KOPT-K1 (cell line): ENCODE measurements around the gene LCLAT1.
A peak's percentile ranks its signal among the peaks of the same experiment; 100 is the strongest.
"Not testable (repeated sequence)": the region's sequence is repeated elsewhere in the genome, so short reads cannot be mapped to it uniquely, and the experiment has no call there.

ENCODE experiments used
- H3K27ac ChIP-seq: fragments of 200-600 bp; sonication (generic); 2 replicates; pipeline ENCODE4 v1.5.1; 2016; ENCODE audit warnings: antibody characterized with exemption, mild to moderate bottlenecking, low read depth, low read length; ENCODE audit not compliant: poor library complexity, severe bottlenecking
- H3K36me3 ChIP-seq: fragments of 200-600 bp; sonication (generic); 2 replicates; pipeline ENCODE4 v1.5.1; 2017; ENCODE audit warnings: antibody characterized with exemption, mild to moderate bottlenecking, low read length, moderate library complexity; ENCODE audit not compliant: insufficient read depth
- H3K9me3 ChIP-seq: fragments of 200-600 bp; sonication (generic); 2 replicates; pipeline ENCODE4 v1.5.1; 2017; ENCODE audit warnings: antibody characterized with exemption, low read length, mild to moderate bottlenecking; ENCODE audit not compliant: insufficient read depth, poor library complexity, severe bottlenecking

LCLAT1 gene

GRCh38 chr2:30583204-30583749 is 136.2 kb downstream of the LCLAT1 start:
- Histone ChIP-seq H3K9me3 (no peaks in the 10 kb centered on the region), H3K27ac (no peak overlapping the region), H3K36me3 (no peaks in the 10 kb centered on the region)

DNA sequence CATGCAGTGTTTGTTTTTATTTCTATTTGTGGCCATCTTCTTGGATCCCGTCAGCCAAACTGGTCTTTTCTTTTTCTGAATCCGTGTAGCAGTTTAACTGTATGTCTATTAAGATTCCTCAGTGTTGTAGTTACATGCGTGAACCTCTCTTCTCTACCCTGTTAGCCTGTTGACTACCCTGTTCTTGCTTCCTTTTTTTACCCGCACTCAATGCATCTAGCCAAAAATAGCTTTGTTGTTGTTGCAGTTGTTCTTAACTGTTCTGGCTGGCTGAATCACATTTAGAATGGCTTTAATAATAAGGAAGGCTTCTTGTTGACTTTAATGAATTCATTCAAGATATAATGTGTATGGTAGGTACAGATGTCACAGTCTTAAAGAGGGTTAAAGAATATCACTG is 137.1 kb downstream of the LCLAT1 start:
- H3K9me3 ChIP-seq, result no peaks in the 10 kb centered on the region
- no peaks in the 10 kb centered on the region for H3K36me3 ChIP-seq
- no peak overlapping the region for H3K27ac ChIP-seq

GRCh38 chr2:30588994-30589393 is 141.9 kb downstream of the LCLAT1 start:
- no peak overlapping the region for H3K27ac ChIP-seq
- H3K9me3 ChIP-seq, result no peaks in the 10 kb centered on the region
- H3K36me3 ChIP-seq, result no peaks in the 10 kb centered on the region

GRCh38 chr2:30590407-30590806 is 143.4 kb downstream of the LCLAT1 start:
- Histone ChIP-seq H3K9me3 (no peaks in the 10 kb centered on the region), H3K27ac (no peak overlapping the region), H3K36me3 (no peaks in the 10 kb centered on the region)

DNA sequence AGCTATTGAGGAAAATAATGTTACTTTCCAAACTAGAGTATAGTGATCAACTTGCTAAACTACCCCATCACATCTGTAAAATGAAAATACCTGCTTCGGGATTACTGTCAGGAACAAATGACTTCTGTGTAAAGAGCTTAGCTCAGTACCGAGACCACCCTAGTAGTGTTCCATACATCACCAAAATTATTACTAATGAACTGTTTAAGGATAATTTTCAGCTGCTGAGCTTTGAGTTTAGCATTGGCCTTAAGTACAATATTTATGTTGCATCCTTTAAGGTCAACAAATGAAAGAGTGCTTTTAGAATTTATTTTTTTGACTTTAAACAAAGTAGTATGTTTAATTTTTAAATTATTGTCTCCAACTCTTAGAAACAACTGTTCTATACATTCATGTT is 144.1 kb downstream of the LCLAT1 start:
- no peak overlapping the region for H3K27ac ChIP-seq
- no peaks in the 10 kb centered on the region for H3K9me3 ChIP-seq
- H3K36me3 ChIP-seq, result no peaks in the 10 kb centered on the region

DNA sequence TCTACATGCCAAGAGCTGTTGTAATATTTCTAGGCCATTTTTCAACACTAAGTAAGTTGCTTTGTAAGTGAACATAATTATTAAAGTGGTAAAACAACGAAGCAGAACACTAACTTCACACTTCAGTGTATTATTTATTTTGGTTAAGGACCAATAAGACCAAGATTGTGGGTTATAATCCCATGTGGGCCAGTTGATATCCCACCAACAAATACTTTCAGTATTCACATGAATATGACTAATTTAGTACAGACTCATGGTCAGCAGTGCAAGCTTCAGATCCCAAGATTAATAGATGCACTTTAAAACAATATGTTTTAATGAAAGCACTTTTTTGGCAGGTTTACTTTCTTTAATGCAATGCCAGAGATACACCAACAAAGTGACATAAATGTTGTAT is 154.3 kb downstream of the LCLAT1 start:
- peaks cover 7% of the 10 kb centered on the region for H3K9me3 ChIP-seq

GRCh38 chr2:30605197-30605596 is 158.2 kb downstream of the LCLAT1 start:
- Histone ChIP-seq H3K9me3 (peaks cover 2% of the 10 kb centered on the region), H3K27ac (no peak overlapping the region), H3K36me3 (0 out of 2 replicates have a peak, but pooled peaks cover 2% of the 10 kb centered on the region)

More for the DNA sequence above, 154.3 kb downstream of the LCLAT1 start:
- Histone ChIP-seq H3K27ac (no peak overlapping the region), H3K36me3 (peaks cover 8% of the 10 kb centered on the region; the same call in 1 of the 2 replicates)

DNA sequence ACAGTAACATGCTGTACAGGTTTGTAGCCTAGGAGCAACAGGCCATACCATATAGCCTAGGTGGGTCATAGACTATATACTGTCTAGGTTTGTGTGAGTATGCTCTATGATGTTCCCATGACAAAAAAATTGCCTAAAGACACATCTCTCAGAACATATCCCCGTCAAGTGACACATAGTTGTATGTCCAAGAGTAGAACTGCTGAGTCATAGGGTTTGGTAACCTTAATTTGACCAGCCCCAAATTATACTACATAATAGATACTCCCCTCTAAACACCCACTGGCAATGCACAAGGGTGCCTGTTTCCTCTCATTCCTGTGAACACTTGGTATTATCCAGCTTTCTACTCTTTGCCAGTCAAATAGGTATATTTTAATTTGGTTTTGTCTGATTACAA is 161.6 kb downstream of the LCLAT1 start:
- H3K36me3 ChIP-seq, result no peaks in the 10 kb centered on the region
- H3K9me3 ChIP-seq, result no peaks in the 10 kb centered on the region
- H3K27ac ChIP-seq, result no peak overlapping the region

DNA sequence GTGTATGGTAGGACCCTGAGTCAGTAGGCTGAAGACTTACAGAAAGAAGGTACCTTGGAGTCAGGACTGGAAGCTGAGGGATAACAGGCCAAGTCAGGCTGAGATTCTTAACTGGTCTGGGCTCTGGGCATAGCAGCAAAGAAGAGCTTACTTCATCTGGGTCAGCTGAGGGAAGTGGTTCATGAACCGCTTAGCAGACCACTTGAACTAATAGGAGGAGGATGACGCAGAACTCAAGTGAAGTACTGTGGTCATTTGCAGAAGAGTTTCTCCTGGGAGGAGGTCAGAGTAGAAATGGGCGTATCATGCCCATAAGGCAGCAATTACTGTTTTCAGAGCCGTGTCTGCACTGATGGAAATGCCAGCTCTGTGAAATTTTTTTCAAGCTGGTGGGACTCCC is 164.5 kb downstream of the LCLAT1 start:
- no peak overlapping the region for H3K27ac ChIP-seq
- H3K9me3 ChIP-seq, result no peaks in the 10 kb centered on the region

GRCh38 chr2:30612371-30612770 is 165.3 kb downstream of the LCLAT1 start:
- Histone ChIP-seq H3K36me3 (no peaks in the 10 kb centered on the region), H3K27ac (no peak overlapping the region), H3K9me3 (no peaks in the 10 kb centered on the region)

More for the DNA sequence above, 164.5 kb downstream of the LCLAT1 start:
- no peaks in the 10 kb centered on the region for H3K36me3 ChIP-seq

GRCh38 chr2:30613001-30613400 is 166.0 kb downstream of the LCLAT1 start:
- Histone ChIP-seq H3K27ac (no peak overlapping the region), H3K9me3 (no peaks in the 10 kb centered on the region), H3K36me3 (no peaks in the 10 kb centered on the region)

DNA sequence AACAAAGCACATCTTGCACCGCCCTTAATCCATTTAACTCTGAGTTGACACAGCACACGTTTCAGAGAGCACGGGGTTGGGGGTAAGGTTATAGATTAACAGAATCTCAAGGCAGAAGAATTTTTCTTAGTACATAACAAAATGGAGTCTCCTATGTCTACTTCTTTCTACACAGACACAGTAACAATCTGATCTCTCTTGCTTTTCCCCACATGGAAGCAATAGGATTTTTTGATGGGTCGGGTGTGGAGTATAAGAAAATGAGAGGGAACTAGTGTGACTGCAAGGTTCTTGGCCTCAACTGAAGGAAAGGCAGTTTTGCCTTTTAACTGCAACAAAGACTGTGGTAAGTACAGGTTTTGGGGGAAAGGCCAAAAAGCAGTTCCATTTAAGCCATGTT is 167.2 kb downstream of the LCLAT1 start:
- not testable (repeated sequence) for H3K27ac ChIP-seq, H3K36me3 ChIP-seq, H3K9me3 ChIP-seq

- Histone ChIP-seq H3K9me3 (no peaks in the 10 kb centered on the region), H3K27ac (no peak overlapping the region), H3K36me3 (no peaks in the 10 kb centered on the region)
These were observed 168.9 kb downstream of the LCLAT1 start for GRCh38 chr2:30615926-30616325.

- Histone ChIP-seq H3K9me3 (no peaks in the 10 kb centered on the region), H3K36me3 (no peaks in the 10 kb centered on the region), H3K27ac (no peak overlapping the region)
These were observed 173.1 kb downstream of the LCLAT1 start for GRCh38 chr2:30620102-30620501.

- H3K36me3 ChIP-seq, result no peaks in the 10 kb centered on the region
- no peaks in the 10 kb centered on the region for H3K9me3 ChIP-seq
- peak overlapping the region; percentile 40 for H3K27ac ChIP-seq
These were observed 174.8 kb downstream of the LCLAT1 start for GRCh38 chr2:30621836-30622235.

GRCh38 chr2:30622452-30622851 is 175.4 kb downstream of the LCLAT1 start:
- H3K27ac ChIP-seq, result peak overlapping the region; percentile 40
- no peaks in the 10 kb centered on the region for H3K9me3 ChIP-seq

More at GRCh38 chr2:30622452-30622851, 175.4 kb downstream of the LCLAT1 start:
- H3K36me3 ChIP-seq, result no peaks in the 10 kb centered on the region
